IMR-90 (cell line): ENCODE results near the gene WEE2. TPM values are rescaled to one million over a fixed set of nuclear protein-coding genes. Genes with fewer than 3 reads are reported as not detected.

Experiments
- ATAC-seq: fragments of 200-7000 bp; cut with Tn5 transposase; 2 replicates; pipeline ENCODE4 v1.9.1; 2020; ENCODE audit warnings: low read depth, mild to moderate bottlenecking, moderate library complexity
- BruUV-seq: library from RNA; stranded (reverse); fragments of 400-500 nt; replicated peaks from 2 replicates; lab custom pipeline; 2021; lab: Mats Ljungman, UMichigan
- CTCF ChIA-PET: fragments of 300-600 bp; formaldehyde crosslinking; extraction: SDS; loops from one replicate; lab custom pipeline; 2021; ENCODE audit warnings: antibody characterized with exemption; lab: Yijun Ruan, JAX
- POLR2A ChIA-PET: fragments of 300-600 bp; sonication (Branson Sonifier 250); formaldehyde crosslinking; loops from one replicate; lab custom pipeline; 2022; ENCODE audit warnings: antibody characterized with exemption; ENCODE audit not compliant: unreplicated experiment; lab: Charles Lee
- DNase-seq: peaks from one replicate; pipeline ENCODE4 v3.0.0; 2013
- H2AFZ ChIP-seq: replicated peaks from 2 replicates; pipeline ENCODE3; 2013; ENCODE audit warnings: low read length, mild to moderate bottlenecking; ENCODE audit not compliant: poor library complexity
- H2AK5ac ChIP-seq: 2 replicates; pipeline ENCODE4 v1.6.1; 2013; ENCODE audit warnings: low read depth, low read length, inconsistent platforms
- H2AK9ac ChIP-seq: replicated peaks from 2 replicates; pipeline ENCODE3; 2013; ENCODE audit warnings: mild to moderate bottlenecking, low read depth, low read length, moderate library complexity; ENCODE audit not compliant: poor library complexity
- H2BK120ac ChIP-seq: 2 replicates; pipeline ENCODE4 v1.6.1; 2013; ENCODE audit warnings: low read depth, low read length, inconsistent platforms
- H2BK15ac ChIP-seq: 3 replicates; pipeline ENCODE4 v1.6.1; 2013; ENCODE audit warnings: low read depth, low read length, inconsistent platforms
- H2BK20ac ChIP-seq: 2 replicates; pipeline ENCODE4 v1.6.1; 2013; ENCODE audit warnings: low read depth, mild to moderate bottlenecking, inconsistent platforms, low read length, moderate library complexity
- H2BK5ac ChIP-seq: 2 replicates; pipeline ENCODE4 v1.6.1; 2013; ENCODE audit warnings: mild to moderate bottlenecking, low read depth, low read length, inconsistent platforms; ENCODE audit not compliant: poor library complexity, severe bottlenecking
- H3K14ac ChIP-seq: replicated peaks from 2 replicates; pipeline ENCODE4 v1.6.1; 2013; ENCODE audit warnings: low read depth, low read length, inconsistent platforms
- H3K18ac ChIP-seq: 2 replicates; pipeline ENCODE4 v1.6.1; 2013; ENCODE audit warnings: low read depth, low read length, control low read depth
- H3K23ac ChIP-seq: 2 replicates; pipeline ENCODE4 v1.6.1; 2013; ENCODE audit warnings: low read depth, low read length, inconsistent platforms
- H3K27ac ChIP-seq: 2 replicates; pipeline ENCODE4 v1.5.1; 2013; ENCODE audit warnings: mild to moderate bottlenecking, control low read depth, low read length; ENCODE audit not compliant: insufficient read depth
- H3K27me3 ChIP-seq: 2 replicates; pipeline ENCODE4 v1.6.1; 2013; ENCODE audit warnings: low read length; ENCODE audit not compliant: control insufficient read depth, insufficient read depth
- H3K36me3 ChIP-seq: 2 replicates; pipeline ENCODE4 v1.6.1; 2013; ENCODE audit warnings: low read length, mixed read lengths; ENCODE audit not compliant: control insufficient read depth, insufficient read depth
- H3K4ac ChIP-seq: 2 replicates; pipeline ENCODE4 v1.6.1; 2013; ENCODE audit warnings: low read depth, low read length, inconsistent platforms
- H3K4me1 ChIP-seq: 2 replicates; pipeline ENCODE4 v1.6.1; 2013; ENCODE audit warnings: low read length, mixed read lengths; ENCODE audit not compliant: control insufficient read depth, insufficient read depth
- H3K4me2 ChIP-seq: 2 replicates; pipeline ENCODE4 v1.6.1; 2013; ENCODE audit warnings: low read depth, mild to moderate bottlenecking, control low read depth, low read length, moderate library complexity
- H3K4me3 ChIP-seq: 2 replicates; pipeline ENCODE4 v1.5.1; 2013; ENCODE audit warnings: low read depth, mild to moderate bottlenecking, control low read depth, low read length, moderate library complexity; ENCODE audit not compliant: insufficient read depth
- H3K56ac ChIP-seq: 2 replicates; pipeline ENCODE4 v1.6.1; 2013; ENCODE audit warnings: low read length, inconsistent platforms; ENCODE audit not compliant: insufficient read depth; ENCODE audit errors: extremely low read depth
- H3K79me1 ChIP-seq, 2 experiments: 2 replicates each; pipeline ENCODE4 v1.6.1; 2013; ENCODE audit warnings: low read length in 2 of 2, inconsistent platforms in 1 of 2, low read depth in 1 of 2
- H3K9ac ChIP-seq: 2 replicates; pipeline ENCODE4 v1.6.1; 2013; ENCODE audit warnings: low read depth, low read length, control low read depth
- H3K9me1 ChIP-seq: 2 replicates; pipeline ENCODE4 v1.6.1; 2013; ENCODE audit warnings: low read length, inconsistent platforms; ENCODE audit not compliant: insufficient read depth
- H3K9me3 ChIP-seq: 2 replicates; pipeline ENCODE4 v1.6.1; 2013; ENCODE audit warnings: low read length; ENCODE audit not compliant: control insufficient read depth, insufficient read depth
- H4K20me1 ChIP-seq: 2 replicates; pipeline ENCODE4 v1.6.1; 2013; ENCODE audit warnings: low read length, inconsistent platforms; ENCODE audit not compliant: insufficient read depth
- H4K5ac ChIP-seq: 2 replicates; pipeline ENCODE4 v1.6.1; 2013; ENCODE audit warnings: mild to moderate bottlenecking, low read depth, low read length, control low read depth
- H4K8ac ChIP-seq, 2 experiments: 2 replicates each; pipeline ENCODE4 v1.6.1; 2013; ENCODE audit warnings: low read depth in 2 of 2, low read length in 2 of 2, control low read depth in 1 of 2, inconsistent platforms in 1 of 2
- H4K91ac ChIP-seq: 2 replicates; pipeline ENCODE4 v1.6.1; 2013; ENCODE audit warnings: low read depth, low read length, inconsistent platforms; ENCODE audit not compliant: insufficient read depth
- MAZ ChIP-seq: IDR thresholded peaks from 2 replicates; pipeline ENCODE4 v1.6.1; 2012; ENCODE audit warnings: low read depth, mild to moderate bottlenecking, low read length, improper control_type of control experiment, moderate library complexity, borderline replicate concordance
- POLR2A ChIP-seq: IDR thresholded peaks from 2 replicates; pipeline ENCODE4 v1.6.1; 2012; ENCODE audit warnings: mild to moderate bottlenecking, low read depth, low read length
- WGBS, 2 experiments: methylation state at CpG; one replicate each; pipeline versions ENCODE4 v1.1.5 to v1.1.7; 2013; ENCODE audit warnings: missing lambda C conversion rate in 2 of 2; ENCODE audit not compliant: insufficient read length in 1 of 2; ENCODE audit errors: extremely low coverage in 2 of 2; 5-methylcytosine and 5-hydroxymethylcytosine counted together
- dilution Hi-C: fragments of 300-500 bp; cut with HindIII; formaldehyde crosslinking; loops from one replicate; pipeline ENCODE4 v1.14.3; 2018; ENCODE audit warnings: low sequenced_read_pairs; ENCODE audit not compliant: unreplicated experiment
- in situ Hi-C: fragments of 300-500 bp; cut with MboI; formaldehyde crosslinking; loops from 3 replicates; pipeline ENCODE4 v1.14.3; 2019; ENCODE audit warnings: low sequenced_read_pairs, inconsistent platforms, mixed read lengths
- intact Hi-C: fragments of 100-400 bp; cut with micrococcal nuclease; formaldehyde crosslinking; loops from 2 replicates; pipeline ENCODE4 v1.10.0; 2022
- polyA plus RNA-seq, 3 experiments: library from polyadenylated mRNA; depleted of rRNA; stranded (reverse); fragments of >200 nt; gene quantifications; 2 replicates each; pipeline ENCODE4 v1.2.3, GENCODE V29; 2012; ENCODE audit warnings: low replicate concordance in 1 of 3
- total RNA-seq: library from RNA; depleted of rRNA; stranded (reverse); fragments of >200 nt; gene quantifications from 2 replicates; pipeline ENCODE4 v1.2.3, GENCODE V29; 2012

Gene WEE2
- total and polyA plus RNA-seq, 2 of the 4 experiments (the other 2 are of a cell fraction): not detected

DNA sequence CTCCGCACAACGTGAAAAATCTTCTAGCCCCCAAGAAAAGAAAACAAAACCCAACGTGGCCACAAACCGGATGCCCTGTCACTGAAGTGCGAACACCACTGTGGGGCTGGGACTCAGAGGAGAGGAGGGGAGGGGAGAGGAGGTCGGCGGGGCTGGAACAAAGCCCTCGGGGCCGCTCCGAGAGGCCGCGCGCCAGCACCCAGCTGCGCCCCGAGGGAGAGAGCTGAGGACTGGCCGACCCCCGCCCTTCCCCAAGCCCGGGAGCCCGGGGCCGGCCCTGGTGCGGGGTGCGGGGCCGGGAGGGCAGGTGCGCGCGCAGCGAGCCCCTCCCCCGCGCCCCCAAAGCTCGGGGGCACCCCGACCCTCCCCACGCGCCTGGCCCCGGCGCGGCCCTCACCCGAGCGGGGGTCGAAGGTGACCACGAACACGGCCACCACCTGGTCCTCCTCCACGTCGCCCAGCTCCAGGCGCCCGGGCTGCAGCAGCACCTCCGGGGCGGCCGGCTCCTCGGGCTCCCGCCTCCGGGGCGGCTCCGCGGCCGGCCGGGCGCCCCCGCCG lies 6.6 kb upstream of the WEE2 start:
- H2BK20ac ChIP-seq: no peak overlapping the region
- H2AK5ac ChIP-seq: no peak overlapping the region
- BruUV-seq: no TSS peak
- peak overlapping the region; percentile 94 for H2AFZ ChIP-seq
- intact Hi-C loops: loop anchor here (2.0 kb wide), 1 partner anchor 37 kb away; the partner anchor contains the start of gene SSBP1
- peaks cover 8% of the 10 kb centered on the region in 2 experiments; a peak in 2 of 4 replicates for H3K79me1 ChIP-seq
- H3K9ac ChIP-seq: peak overlapping the region; percentile 64
- DNase-seq: no peak
- no peak overlapping the region for H4K5ac ChIP-seq
- H2BK15ac ChIP-seq: no peak overlapping the region
- H3K4me1 ChIP-seq: peaks cover 1% of the 10 kb centered on the region; the same call in 1 of the 2 replicates
- peak; percentile 66 for ATAC-seq
- H3K14ac ChIP-seq: no peak overlapping the region
- no peak overlapping the region for H2BK5ac ChIP-seq
- H3K18ac ChIP-seq: no peak overlapping the region
- peak overlapping the region; percentile 88 for H3K4me3 ChIP-seq
- H3K9me3 ChIP-seq: no peaks in the 10 kb centered on the region
- no peaks in the 10 kb centered on the region for H3K9me1 ChIP-seq
- WGBS, 2 experiments: 2% methylated on average over 19 of the region's 59 CpGs; no CpG with 5 or more reads in 1 of the 2 experiments
- no peak overlapping the region for H3K23ac ChIP-seq
- TF ChIP-seq MAZ: 0 out of 2 replicates have a peak, but pooled peaks have one; percentile 10
- TF ChIP-seq POLR2A: no peak
- CTCF ChIA-PET: no interaction called here
- H4K8ac ChIP-seq: no peak overlapping the region
- H4K20me1 ChIP-seq: no peaks in the 10 kb centered on the region; the same call in 1 of the 2 replicates
- H2BK120ac ChIP-seq: no peak overlapping the region
- no peak overlapping the region for H3K56ac ChIP-seq
- no peak overlapping the region for H2AK9ac ChIP-seq
- H3K27ac ChIP-seq: peak overlapping the region; percentile 37; the same call in 1 of the 2 replicates
- no peaks in the 10 kb centered on the region for H3K36me3 ChIP-seq
- H3K4ac ChIP-seq: no peak overlapping the region
- POLR2A ChIA-PET: no interaction called here
- H4K91ac ChIP-seq: no peak overlapping the region
- in situ Hi-C loops: no loop called here
- peaks cover 3% of the 10 kb centered on the region; the same call in 1 of the 2 replicates for H3K27me3 ChIP-seq
- H3K4me2 ChIP-seq: peak overlapping the region; percentile 63
- dilution Hi-C loops: no loop called here
